CD4-positive, alpha-beta T cell treated with Interleukin-6 for 4 hours (primary cell): ENCODE data around the gene SUGCT.

Source experiments
- DNase-seq: peaks from one replicate; pipeline ENCODE4 v3.0.0-alpha.2; 2020; ENCODE audit warnings: mixed read lengths

Gene SUGCT

DNA sequence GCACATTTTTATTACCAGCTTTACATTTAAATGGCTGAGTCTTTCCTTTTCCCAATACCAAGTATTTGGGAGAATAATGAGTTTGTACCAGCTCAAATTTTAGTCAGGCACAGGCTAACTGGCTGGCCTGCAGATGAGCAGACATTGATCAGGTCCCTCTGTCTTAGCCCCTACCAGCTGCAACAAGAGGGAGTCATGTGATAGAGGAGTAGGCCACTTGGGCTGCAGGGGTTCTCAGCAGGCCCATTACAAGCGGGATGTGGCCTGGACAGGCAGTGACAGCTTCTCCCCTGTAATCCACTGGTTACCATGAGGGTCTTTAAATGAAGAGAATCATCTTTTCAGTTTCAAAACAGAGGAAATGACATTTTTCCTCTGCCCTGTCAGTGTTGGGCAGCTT lies 283.6 kb downstream of the SUGCT start:
- DNase-seq, result no peak

- DNase-seq, result no peak
These were observed 284.2 kb downstream of the SUGCT start for GRCh38 chr7:40418983-40419382.

- no peak for DNase-seq
These were observed 285.0 kb downstream of the SUGCT start for GRCh38 chr7:40419806-40420205.

- no peak for DNase-seq
These were observed 286.6 kb downstream of the SUGCT start for GRCh38 chr7:40421433-40421832.

DNA sequence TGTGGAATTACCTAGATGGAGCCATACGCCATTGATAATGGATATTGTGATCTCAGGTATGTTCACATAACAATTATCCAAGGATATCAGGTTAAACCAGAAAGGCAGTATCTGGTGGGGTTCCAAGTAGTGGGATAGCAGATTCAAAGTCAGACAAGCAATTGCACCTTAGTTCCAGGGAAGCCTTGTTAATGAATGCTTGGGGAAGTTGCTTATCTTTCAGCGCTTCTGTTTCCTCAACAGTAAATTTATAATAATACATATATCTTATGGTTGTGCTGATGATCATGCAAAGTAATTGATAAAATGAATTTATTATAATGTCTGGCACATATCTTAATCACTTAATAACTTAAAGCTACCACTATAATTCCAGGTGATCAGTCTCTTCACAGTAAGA lies 290.9 kb downstream of the SUGCT start:
- no peak for DNase-seq

- no peak for DNase-seq
These were observed 293.6 kb downstream of the SUGCT start for GRCh38 chr7:40428421-40428820.

GRCh38 chr7:40429826-40430225 lies 295.0 kb downstream of the SUGCT start:
- no peak for DNase-seq

DNA sequence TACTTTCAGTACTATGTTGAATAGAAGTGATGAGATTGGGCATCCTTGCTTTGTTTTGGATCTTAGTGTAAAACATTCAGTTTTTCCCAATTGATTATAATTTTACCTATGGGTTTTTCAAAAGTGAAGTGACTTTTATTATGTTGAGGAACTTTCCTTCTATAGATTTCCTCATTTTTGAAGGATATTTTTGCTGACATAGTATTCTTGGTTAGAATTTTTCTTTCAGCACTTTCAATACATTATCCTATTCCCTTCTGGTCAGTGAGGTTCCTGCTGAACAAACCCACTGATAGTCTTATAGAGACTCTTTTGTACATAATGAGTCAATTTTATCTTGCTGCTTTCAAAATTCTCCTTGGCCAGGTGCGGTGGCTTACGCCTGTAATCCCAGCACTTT lies 297.2 kb downstream of the SUGCT start:
- DNase-seq, result no peak

DNA sequence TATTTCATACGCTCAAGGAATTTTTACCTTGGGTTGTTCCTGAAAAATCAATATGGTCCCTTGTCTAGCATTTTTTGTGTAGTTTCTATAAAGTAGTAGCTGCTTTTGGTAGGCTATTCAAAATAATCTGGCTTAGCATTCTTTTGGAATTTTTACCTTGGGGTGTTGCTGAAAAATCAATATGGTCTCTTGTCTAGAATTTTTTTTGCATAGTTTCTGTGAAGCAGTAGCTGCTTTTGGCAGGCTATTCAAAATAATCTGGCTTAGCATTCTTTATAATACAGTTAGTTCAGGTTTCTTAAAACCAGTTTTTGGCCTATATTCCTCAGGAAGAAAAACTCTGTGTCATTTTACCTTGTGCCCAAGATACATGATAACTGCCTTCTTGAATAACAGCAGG lies 301.9 kb downstream of the SUGCT start:
- DNase-seq, result no peak

- no peak for DNase-seq
These were observed 302.7 kb downstream of the SUGCT start for GRCh38 chr7:40437498-40437897.

GRCh38 chr7:40437936-40438634 lies 303.3 kb downstream of the SUGCT start:
- no peak for DNase-seq

DNA sequence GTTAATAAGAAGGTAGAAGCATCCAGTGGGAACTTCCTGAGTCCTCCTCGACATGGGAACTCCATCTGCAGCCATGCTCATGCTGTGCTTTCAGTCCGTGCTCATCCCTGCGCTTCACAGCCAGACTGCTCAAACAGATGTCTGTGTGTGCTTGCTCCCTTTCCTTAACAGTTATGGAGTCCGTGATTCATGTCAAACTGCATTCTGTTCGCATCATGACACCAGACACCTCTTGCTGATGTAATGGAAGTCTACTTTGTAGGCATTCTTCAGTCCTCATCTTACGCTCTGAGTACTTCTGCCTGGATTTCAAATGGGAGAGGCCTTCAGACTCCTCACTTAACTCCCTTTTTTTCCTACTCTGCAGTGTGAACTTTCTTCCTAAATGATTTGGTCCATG lies 304.9 kb downstream of the SUGCT start:
- no peak for DNase-seq

- no peak for DNase-seq
These were observed 312.5 kb downstream of the SUGCT start for GRCh38 chr7:40447345-40447744.

- no peak for DNase-seq
These were observed 320.7 kb downstream of the SUGCT start for GRCh38 chr7:40455485-40455884.

DNA sequence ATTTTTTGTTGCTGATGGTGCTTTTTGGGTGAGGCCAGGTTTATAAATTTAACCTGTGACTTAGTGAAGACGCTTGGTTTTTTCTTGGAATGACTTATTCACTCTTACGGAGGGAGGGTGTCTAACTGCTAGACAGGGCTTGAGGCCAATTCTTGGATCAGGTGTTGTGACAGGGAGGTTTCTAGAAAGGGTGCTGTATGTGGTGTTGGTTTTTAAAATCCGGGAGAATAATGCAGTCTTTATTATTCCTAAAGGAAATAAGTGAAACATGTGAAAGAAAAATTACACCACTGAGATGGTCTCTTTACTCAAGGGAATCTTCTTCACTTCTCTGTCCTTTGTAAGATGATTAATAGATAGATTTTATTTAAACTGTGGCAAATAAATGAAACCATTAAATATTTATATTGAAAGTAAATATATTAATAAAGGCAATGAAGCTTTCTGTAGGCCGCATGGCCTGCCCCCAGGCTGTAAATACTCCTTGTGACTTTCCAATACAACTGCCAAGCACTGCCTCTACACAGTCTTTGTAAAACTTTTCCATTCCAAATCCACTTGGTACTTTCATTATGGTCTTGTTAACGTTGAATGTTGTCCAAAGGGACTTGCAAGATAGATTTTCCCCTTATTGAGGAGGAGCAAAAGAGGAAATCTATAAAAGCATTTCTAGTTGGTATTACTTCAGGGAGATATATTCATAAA lies 323.1 kb downstream of the SUGCT start:
- DNase-seq, result no peak

DNA sequence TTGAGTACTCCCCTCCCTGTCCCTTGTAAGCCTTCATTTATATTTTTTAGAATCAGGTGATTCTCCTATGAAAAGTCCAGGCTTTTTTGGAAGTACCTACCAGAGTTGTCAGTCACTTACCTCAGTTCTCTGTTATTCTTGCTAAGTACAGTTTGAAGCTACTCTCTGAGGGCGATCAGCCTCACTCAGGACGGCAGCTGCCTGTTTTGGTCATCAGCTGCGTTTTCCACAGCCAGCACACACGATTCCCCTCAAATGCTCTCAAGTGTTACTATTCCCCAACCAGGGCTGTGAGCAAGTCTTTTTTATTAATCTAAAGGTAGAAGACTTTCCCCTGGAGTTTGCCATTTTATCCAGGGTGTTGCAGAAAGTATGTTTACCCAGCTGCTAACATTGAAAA lies 328.6 kb downstream of the SUGCT start:
- no peak for DNase-seq

DNA sequence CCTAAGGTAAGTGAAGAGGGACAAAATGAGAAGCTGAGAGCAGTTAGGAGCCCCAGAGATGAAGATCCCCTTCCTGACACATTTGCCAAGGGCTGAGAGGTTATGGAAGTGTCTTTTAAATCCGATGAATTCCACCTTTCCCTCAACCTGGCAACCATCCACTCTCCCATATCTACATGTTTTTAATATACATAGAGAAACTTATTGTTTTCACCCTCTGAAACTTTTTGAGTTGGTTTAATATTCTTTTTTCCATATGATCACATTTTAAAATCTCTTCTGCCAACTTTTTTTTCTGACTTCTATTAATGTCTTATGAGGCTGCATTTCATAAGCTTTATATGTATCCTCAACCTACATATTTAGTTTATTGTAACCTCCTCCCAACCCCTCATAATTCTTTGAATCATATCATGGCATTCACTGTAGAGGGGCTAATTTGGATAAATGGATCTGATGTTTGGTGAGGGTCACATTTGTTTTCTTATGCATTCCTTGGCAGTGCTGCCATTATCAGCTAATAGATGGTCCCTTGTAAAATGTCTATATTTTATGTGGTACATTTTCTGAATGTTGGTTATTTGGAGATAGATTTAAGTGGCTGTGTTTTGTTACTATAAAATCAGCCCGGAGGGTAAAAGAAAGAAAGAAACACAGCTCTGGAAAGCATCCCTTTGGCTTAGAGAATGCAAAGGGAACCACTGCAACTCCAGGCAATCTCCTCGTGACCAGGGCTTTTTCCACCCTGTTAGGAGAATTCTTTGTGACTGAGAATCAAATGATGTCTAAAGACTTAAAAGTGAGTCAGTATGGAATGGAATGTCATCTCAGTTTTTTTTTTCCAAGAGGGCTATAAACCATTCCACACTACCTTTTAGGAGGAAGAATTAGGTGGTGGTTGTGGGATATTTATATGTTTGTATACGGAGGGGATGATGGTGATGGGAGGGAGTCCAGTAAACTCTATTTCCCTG lies 334.4 kb downstream of the SUGCT start:
- DNase-seq, result no peak

- no peak for DNase-seq
These were observed 335.3 kb downstream of the SUGCT start for GRCh38 chr7:40470091-40470592.

GRCh38 chr7:40470817-40471216 lies 336.0 kb downstream of the SUGCT start:
- no peak for DNase-seq

DNA sequence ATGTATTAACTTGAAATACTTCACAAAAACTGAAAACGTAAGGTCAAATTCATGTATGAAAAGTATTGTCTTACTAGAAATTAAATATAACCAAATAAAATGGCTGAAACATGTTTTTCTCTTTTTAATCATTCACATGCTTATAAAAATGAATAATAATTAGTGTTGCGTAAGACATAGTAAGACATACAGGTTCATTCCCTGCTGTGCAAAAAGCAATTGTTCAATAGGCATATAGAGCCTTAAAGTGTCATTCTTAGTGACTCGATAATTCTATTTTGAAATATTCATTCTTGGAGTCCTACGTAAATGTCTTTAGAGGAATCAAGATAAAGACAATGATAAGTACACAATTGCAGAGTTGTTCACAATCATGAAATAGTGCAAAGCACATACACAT lies 337.1 kb downstream of the SUGCT start:
- DNase-seq, result no peak

GRCh38 chr7:40474790-40475680 lies 340.2 kb downstream of the SUGCT start:
- DNase-seq, result no peak

DNA sequence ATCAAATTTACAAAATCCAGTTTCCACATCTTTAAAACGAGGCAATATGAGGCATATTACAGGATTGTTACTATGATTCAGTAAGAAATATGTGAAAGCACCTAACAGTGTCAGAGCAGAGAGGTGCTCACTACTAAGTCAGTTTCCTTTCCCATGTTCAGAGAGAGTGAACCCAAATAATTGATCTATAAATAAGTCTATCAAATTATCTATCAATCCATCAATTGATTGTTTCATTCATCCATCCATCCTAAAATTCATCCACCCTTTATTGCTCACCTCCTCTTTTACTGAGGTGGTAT lies 340.8 kb downstream of the SUGCT start:
- DNase-seq, result no peak

- DNase-seq, result no peak
These were observed 342.3 kb downstream of the SUGCT start for GRCh38 chr7:40477094-40477493.
